ENCODE data around the gene ACTA1. TPM values are rescaled to one million over a fixed set of nuclear protein-coding genes. Genes with fewer than 3 reads are reported as not detected.

The ACTA1 gene
- total RNA-seq, result not detected in 2 replicates

GRCh38 chr1:229434005-229434640 lies at the start of gene ACTA1:
TSS of gene ACTA1 (minus strand) at chr1:229434094. CDS start at chr1:229433115, 979 bp downstream.

Small RNA genes within 50 kb of the gene (small RNA-seq; reads per million reads assigned to genes)
- gene RN7SKP276 (ENCODE audit: low replicate concordance), result not detected
- 0.42 reads per million, percentile 13 among the genes with 10 or more reads in this experiment for gene RNU6-180P (ENCODE audit: low replicate concordance)

Other genes starting within 250 kb of the ACTA1 start
- gene RAB4A, start 163.0 kb downstream of the ACTA1 start, total RNA-seq, result 12.9 and 15.0 TPM in 2 replicates
- gene CCSAP, start 91.0 kb downstream of the ACTA1 start, total RNA-seq, result 2.0 and 11.5 TPM in 2 replicates
- gene NUP133, start 74.2 kb upstream of the ACTA1 start, total RNA-seq, result 23.6 and 44.5 TPM in 2 replicates
- gene ABCB10, start 124.6 kb upstream of the ACTA1 start, total RNA-seq, result 16.2 and 29.8 TPM in 2 replicates
- gene TAF5L, start 192.0 kb upstream of the ACTA1 start, total RNA-seq, result 15.8 and 30.8 TPM in 2 replicates
- gene URB2, start 192.2 kb upstream of the ACTA1 start, total RNA-seq, result 9.2 and 20.8 TPM in 2 replicates

Measured in placental pericyte (primary cell).